Measurements from ENCODE around the gene THSD4. TPM values are rescaled to one million over a fixed set of nuclear protein-coding genes. Genes with fewer than 3 reads are reported as not detected.
A peak's percentile ranks its signal among the peaks of the same experiment; 100 is the strongest.

The THSD4 gene
- total RNA-seq, 2 donors from 2014 or later: 71.2 to 150 TPM

- Histone ChIP-seq H3K27ac (no peak overlapping the region), H3K9me3 (no peaks in the 10 kb centered on the region), H3K27me3 (replicated peaks; ENCODE audit: insufficient read depth) (no peaks in the 10 kb centered on the region), H3K4me1 (ENCODE audit: control insufficient read depth in 1 of 2, low read depth in 2 of 2) (peaks cover 0 to 30% of the 10 kb centered on the region in 2 donors), H3K4me3 (no peak overlapping the region), H3K36me3 (no peaks in the 10 kb centered on the region)
- DNase-seq (ENCODE audit: low spot score): no peak
- ATAC-seq (ENCODE audit: insufficient number of reproducible peaks, low FRiP score, low read depth): no peak
- no peak for TF ChIP-seq CTCF (IDR thresholded peaks at IDR 0.05)
Observed at GRCh38 chr15:71480556-71480955, 365.3 kb downstream of the THSD4 start.

- Histone ChIP-seq H3K4me1 (ENCODE audit: control insufficient read depth in 1 of 2, low read depth in 2 of 2) (peaks cover 0 to 17% of the 10 kb centered on the region in 2 donors), H3K27ac (no peak overlapping the region), H3K4me3 (no peak overlapping the region), H3K36me3 (no peaks in the 10 kb centered on the region), H3K9me3 (no peaks in the 10 kb centered on the region), H3K27me3 (replicated peaks; ENCODE audit: insufficient read depth) (no peaks in the 10 kb centered on the region)
- DNase-seq (ENCODE audit: low spot score) (no peak), ATAC-seq (ENCODE audit: insufficient number of reproducible peaks, low FRiP score, low read depth) (no peak)
- TF ChIP-seq CTCF (IDR thresholded peaks at IDR 0.05): no peak
Observed at GRCh38 chr15:71484080-71484479, 368.8 kb downstream of the THSD4 start.

GRCh38 chr15:71485094-71485693, 369.9 kb downstream of the THSD4 start:
- no peak overlapping the region for H3K27ac ChIP-seq
- ATAC-seq (ENCODE audit: insufficient number of reproducible peaks, low FRiP score, low read depth): no peak

GRCh38 chr15:71489570-71489969, 374.3 kb downstream of the THSD4 start:
- no peak for DNase-seq (ENCODE audit: low spot score)
- ATAC-seq (ENCODE audit: insufficient number of reproducible peaks, low FRiP score, low read depth): no peak
- Histone ChIP-seq H3K9me3 (no peaks in the 10 kb centered on the region), H3K4me1 (ENCODE audit: control insufficient read depth in 1 of 2, low read depth in 2 of 2) (peaks cover 0 to 1% of the 10 kb centered on the region in 2 donors), H3K27ac (no peak overlapping the region), H3K27me3 (replicated peaks; ENCODE audit: insufficient read depth) (no peaks in the 10 kb centered on the region), H3K4me3 (no peak overlapping the region), H3K36me3 (no peaks in the 10 kb centered on the region)
- TF ChIP-seq CTCF (IDR thresholded peaks at IDR 0.05): no peak

More at GRCh38 chr15:71485094-71485693, 369.9 kb downstream of the THSD4 start:
- Histone ChIP-seq H3K36me3 (no peaks in the 10 kb centered on the region), H3K4me1 (ENCODE audit: control insufficient read depth in 1 of 2, low read depth in 2 of 2) (peaks cover 0 to 17% of the 10 kb centered on the region in 2 donors), H3K9me3 (no peaks in the 10 kb centered on the region), H3K27me3 (replicated peaks; ENCODE audit: insufficient read depth) (no peaks in the 10 kb centered on the region), H3K4me3 (no peak overlapping the region)
- DNase-seq (ENCODE audit: low spot score): no peak
- peak; percentile 21 for TF ChIP-seq CTCF (IDR thresholded peaks at IDR 0.05)

- Histone ChIP-seq H3K27ac (no peak overlapping the region), H3K9me3 (no peaks in the 10 kb centered on the region), H3K27me3 (replicated peaks; ENCODE audit: insufficient read depth) (no peaks in the 10 kb centered on the region), H3K36me3 (no peaks in the 10 kb centered on the region), H3K4me3 (no peak overlapping the region), H3K4me1 (ENCODE audit: control insufficient read depth in 1 of 2, low read depth in 2 of 2) (peaks cover 0 to 11% of the 10 kb centered on the region in 2 donors)
- ATAC-seq (ENCODE audit: insufficient number of reproducible peaks, low FRiP score, low read depth) (no peak), DNase-seq (ENCODE audit: low spot score) (no peak)
- TF ChIP-seq CTCF (IDR thresholded peaks at IDR 0.05): no peak
Observed at GRCh38 chr15:71493526-71493925, 378.3 kb downstream of the THSD4 start.

Data from thoracic aorta (tissue), 2 donors.